H9 (cell line): ENCODE data around the gene INO80. TPM values are rescaled to one million over a fixed set of nuclear protein-coding genes. Genes with fewer than 3 reads are reported as not detected.

Experiments
- DNase-seq: peaks from one replicate; pipeline ENCODE4 v3.0.0-alpha.2; 2017
- H2AFZ ChIP-seq: one replicate; pipeline ENCODE4 v1.6.1; 2013; ENCODE audit warnings: mild to moderate bottlenecking, low read length, control low read depth, moderate library complexity
- H2AK5ac ChIP-seq: 2 replicates; pipeline ENCODE4 v1.6.1; 2013; ENCODE audit warnings: low read length, control low read depth, mixed read lengths; ENCODE audit not compliant: insufficient read length
- H2BK120ac ChIP-seq: one replicate; pipeline ENCODE4 v1.6.1; 2013; ENCODE audit warnings: low read depth, mild to moderate bottlenecking, low read length, control low read depth, inconsistent platforms; ENCODE audit not compliant: poor library complexity, severe bottlenecking
- H2BK12ac ChIP-seq: 2 replicates; pipeline ENCODE4 v1.6.1; 2013; ENCODE audit warnings: low read length, control low read depth, mixed read lengths, low read depth; ENCODE audit not compliant: insufficient read length
- H2BK15ac ChIP-seq: 2 replicates; pipeline ENCODE4 v1.6.1; 2013; ENCODE audit warnings: low read depth, low read length, control low read depth
- H2BK20ac ChIP-seq: one replicate; pipeline ENCODE4 v1.6.1; 2013; ENCODE audit warnings: low read depth, mild to moderate bottlenecking, low read length, control low read depth, inconsistent platforms; ENCODE audit not compliant: poor library complexity, severe bottlenecking
- H2BK5ac ChIP-seq: 2 replicates; pipeline ENCODE4 v1.6.1; 2013; ENCODE audit warnings: low read length, control low read depth, mixed read lengths; ENCODE audit not compliant: insufficient read length
- H3K14ac ChIP-seq: 2 replicates; pipeline ENCODE4 v1.6.1; 2013; ENCODE audit warnings: low read length, control low read depth; ENCODE audit not compliant: insufficient read depth
- H3K18ac ChIP-seq: 2 replicates; pipeline ENCODE4 v1.6.1; 2013; ENCODE audit warnings: low read depth, mild to moderate bottlenecking, mixed read lengths, low read length, control low read depth; ENCODE audit not compliant: insufficient read length
- H3K23ac ChIP-seq: 2 replicates; pipeline ENCODE4 v1.6.1; 2013; ENCODE audit warnings: low read length, control low read depth, mixed read lengths, low read depth; ENCODE audit not compliant: insufficient read length
- H3K23me2 ChIP-seq: 2 replicates; pipeline ENCODE4 v1.6.1; 2013; ENCODE audit warnings: low read depth, mild to moderate bottlenecking, mixed read lengths, low read length, control low read depth; ENCODE audit not compliant: insufficient read length, poor library complexity, severe bottlenecking
- H3K27ac ChIP-seq: 2 replicates; pipeline ENCODE4 v1.5.1; 2013; ENCODE audit warnings: low read length, control low read depth, mixed read lengths, low read depth; ENCODE audit not compliant: insufficient read length
- H3K27me3 ChIP-seq: 2 replicates; pipeline ENCODE4 v1.6.1; 2013; ENCODE audit warnings: low read length, control low read depth, inconsistent platforms; ENCODE audit not compliant: insufficient read depth
- H3K4ac ChIP-seq: 2 replicates; pipeline ENCODE4 v1.6.1; 2013; ENCODE audit warnings: low read depth, mild to moderate bottlenecking, control low read depth, inconsistent platforms, low read length, moderate library complexity
- H3K4me1 ChIP-seq: 2 replicates; pipeline ENCODE4 v1.6.1; 2013; ENCODE audit warnings: low read length, control low read depth, inconsistent platforms; ENCODE audit not compliant: insufficient read depth
- H3K4me2 ChIP-seq: 2 replicates; pipeline ENCODE4 v1.6.1; 2013; ENCODE audit warnings: low read length, control low read depth, mixed read lengths; ENCODE audit not compliant: insufficient read length, insufficient read depth
- H3K56ac ChIP-seq: 2 replicates; pipeline ENCODE4 v1.6.1; 2013; ENCODE audit warnings: low read depth, mild to moderate bottlenecking, mixed read lengths, low read length, control low read depth; ENCODE audit not compliant: insufficient read length
- H3K79me1 ChIP-seq: 2 replicates; pipeline ENCODE4 v1.6.1; 2013; ENCODE audit warnings: low read depth, mild to moderate bottlenecking, moderate library complexity, low read length, control low read depth, inconsistent platforms; ENCODE audit not compliant: insufficient read depth, poor library complexity, severe bottlenecking
- H3K79me2 ChIP-seq: 2 replicates; pipeline ENCODE4 v1.6.1; 2013; ENCODE audit warnings: low read length, control low read depth, inconsistent platforms; ENCODE audit not compliant: insufficient read depth
- H3K9ac ChIP-seq: 2 replicates; pipeline ENCODE4 v1.6.1; 2013; ENCODE audit warnings: low read length, control low read depth, mixed read lengths; ENCODE audit not compliant: insufficient read length; ENCODE audit errors: extremely low read depth
- H3K9me3 ChIP-seq: one replicate; pipeline ENCODE4 v1.6.1; 2013; ENCODE audit warnings: low read depth, low read length, inconsistent platforms; ENCODE audit not compliant: control insufficient read depth
- H3T11ph ChIP-seq: one replicate; pipeline ENCODE4 v1.6.1; 2013; ENCODE audit warnings: mild to moderate bottlenecking, low read length, control low read depth, inconsistent platforms
- H4K20me1 ChIP-seq: one replicate; pipeline ENCODE4 v1.6.1; 2013; ENCODE audit not compliant: control insufficient read depth, insufficient read length, insufficient read depth
- H4K5ac ChIP-seq: 2 replicates; pipeline ENCODE4 v1.6.1; 2013; ENCODE audit warnings: low read depth, mild to moderate bottlenecking, mixed read lengths, low read length, control low read depth; ENCODE audit not compliant: insufficient read length
- H4K8ac ChIP-seq: replicated peaks from 2 replicates; pipeline ENCODE4 v1.6.1; 2013; ENCODE audit warnings: low read length, control low read depth, mixed read lengths, low read depth; ENCODE audit not compliant: insufficient read length
- H4K91ac ChIP-seq: 2 replicates; pipeline ENCODE4 v1.6.1; 2013; ENCODE audit warnings: low read depth, mild to moderate bottlenecking, moderate library complexity, mixed read lengths, low read length, control low read depth; ENCODE audit not compliant: insufficient read length
- H3K27ac Mint-ChIP-seq, 3 experiments: 2 replicates in 2 of 3; 3 replicates in 1 of 3; pipeline ENCODE4 v1.8.0; 2020 to 2021; ENCODE audit warnings: mixed read lengths in 3 of 3, mild to moderate bottlenecking in 1 of 3, moderate library complexity in 1 of 3
- H3K27me3 Mint-ChIP-seq: 2 replicates; pipeline ENCODE4 v1.8.0; 2021; ENCODE audit warnings: low read depth, mild to moderate bottlenecking, moderate library complexity, mixed read lengths
- H3K36me3 Mint-ChIP-seq, 3 experiments: 2 replicates in 2 of 3; 3 replicates in 1 of 3; pipeline ENCODE4 v1.8.0; 2020 to 2021; ENCODE audit warnings: low read depth in 3 of 3, mixed read lengths in 3 of 3; ENCODE audit not compliant: insufficient read depth in 1 of 3
- H3K4me1 Mint-ChIP-seq, 2 experiments: 2 replicates each; pipeline ENCODE4 v1.8.0; 2020; ENCODE audit warnings: mixed read lengths in 2 of 2
- H3K4me3 Mint-ChIP-seq, 2 experiments: 2 replicates in 1 of 2; 3 replicates in 1 of 2; pipeline ENCODE4 v1.8.0; 2020 to 2021; ENCODE audit warnings: mild to moderate bottlenecking in 2 of 2, mixed read lengths in 2 of 2, moderate library complexity in 1 of 2
- H3K9me3 Mint-ChIP-seq, 2 experiments: 2 replicates in 1 of 2; 3 replicates in 1 of 2; pipeline ENCODE4 v1.8.0; 2020; ENCODE audit warnings: mild to moderate bottlenecking in 2 of 2, mixed read lengths in 2 of 2, moderate library complexity in 1 of 2
- WGBS: extraction: QIAGEN DNeasy Blood & Tissue Kit; methylation state at CpG from one replicate; pipeline ENCODE4 v1.1.7; 2013; ENCODE audit warnings: missing lambda C conversion rate, low lambda C conversion rate, mixed read lengths; ENCODE audit not compliant: insufficient read length; ENCODE audit errors: extremely low coverage; 5-methylcytosine and 5-hydroxymethylcytosine counted together
- total RNA-seq: library from RNA; stranded (reverse); gene quantifications from 2 replicates; pipeline ENCODE4 v1.2.1, GENCODE V29; 2021
- TF ChIP-seq, protein P1 (sequence below): fragments of 200-600 bp; sonication (generic); conservative IDR thresholded peaks from 3 replicates; pipeline ENCODE4 v1.8.0; 2021; ENCODE audit warnings: antibody characterized with exemption, mild to moderate bottlenecking

The INO80 gene
- total RNA-seq, 1 experiment from 2014 or later, result 29.2 TPM

DNA sequence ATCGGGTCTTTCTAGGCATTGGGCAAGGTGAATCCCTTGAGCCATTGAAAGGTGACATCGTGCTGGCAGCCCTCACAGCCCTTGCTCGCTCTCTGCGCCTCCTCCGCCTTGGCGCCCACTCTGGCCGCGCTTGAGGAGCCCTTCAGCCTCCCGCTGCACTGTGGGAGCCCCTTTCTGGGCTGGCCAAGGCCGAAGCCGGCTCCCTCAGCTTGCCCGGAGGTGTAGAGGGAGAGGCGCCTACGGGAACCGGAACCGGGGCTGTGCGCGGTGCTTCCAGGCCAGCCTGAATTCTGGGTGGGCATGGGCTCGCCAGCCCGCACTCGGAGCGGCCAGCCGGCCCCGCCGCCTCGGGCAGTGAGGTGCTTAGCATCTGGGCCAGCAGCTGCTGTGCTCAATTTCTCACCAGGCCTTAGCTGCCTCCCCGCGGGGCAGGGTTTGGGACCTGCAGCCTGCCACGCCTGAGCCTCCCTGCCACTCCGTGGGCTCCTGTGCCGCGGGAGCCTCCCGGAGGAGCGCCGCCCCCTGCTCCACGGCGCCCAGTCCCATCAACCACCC is 35.4 kb upstream of the INO80 start:
- H2BK12ac ChIP-seq, result no peak overlapping the region
- no peaks in the 10 kb centered on the region for H3K79me2 ChIP-seq
- H4K8ac ChIP-seq, result no peak overlapping the region
- no peak overlapping the region for H3K56ac ChIP-seq
- no peaks in the 10 kb centered on the region for H3K27me3 ChIP-seq
- H3K23me2 ChIP-seq, result peaks cover 4% of the 10 kb centered on the region
- no peak overlapping the region for H3K4me2 ChIP-seq
- H2BK15ac ChIP-seq, result no peak overlapping the region
- Mint-ChIP-seq H3K4me3 (no peak overlapping the region), H3K4me1 (no peaks in the 10 kb centered on the region), H3K36me3 (0 out of 7 replicates have a peak, but pooled peaks cover 0 to 3% (median 0%) of the 10 kb centered on the region in 3 experiments), H3K27ac (no peak overlapping the region), H3K27me3 (no peaks in the 10 kb centered on the region), H3K9me3 (peaks cover 3 to 5% of the 10 kb centered on the region in 2 experiments; a peak in 3 of 5 replicates)
- no peak overlapping the region for H3K18ac ChIP-seq
- H3K9me3 ChIP-seq, result no peaks in the 10 kb centered on the region
- H3K9ac ChIP-seq, result no peak overlapping the region
- WGBS, result no CpG with 5 or more reads among the region's 37 CpGs
- no peak overlapping the region for H3K27ac ChIP-seq
- no peak overlapping the region for H3K23ac ChIP-seq
- H3K4ac ChIP-seq, result no peak overlapping the region
- H3K4me1 ChIP-seq, result no peaks in the 10 kb centered on the region
- H2AK5ac ChIP-seq, result no peak overlapping the region
- no peak overlapping the region for H3K14ac ChIP-seq
- H2BK120ac ChIP-seq, result no peak overlapping the region
- no peak overlapping the region for H4K91ac ChIP-seq
- H3K79me1 ChIP-seq, result no peaks in the 10 kb centered on the region
- H2AFZ ChIP-seq, result no peak overlapping the region
- TF ChIP-seq, protein P1, sequence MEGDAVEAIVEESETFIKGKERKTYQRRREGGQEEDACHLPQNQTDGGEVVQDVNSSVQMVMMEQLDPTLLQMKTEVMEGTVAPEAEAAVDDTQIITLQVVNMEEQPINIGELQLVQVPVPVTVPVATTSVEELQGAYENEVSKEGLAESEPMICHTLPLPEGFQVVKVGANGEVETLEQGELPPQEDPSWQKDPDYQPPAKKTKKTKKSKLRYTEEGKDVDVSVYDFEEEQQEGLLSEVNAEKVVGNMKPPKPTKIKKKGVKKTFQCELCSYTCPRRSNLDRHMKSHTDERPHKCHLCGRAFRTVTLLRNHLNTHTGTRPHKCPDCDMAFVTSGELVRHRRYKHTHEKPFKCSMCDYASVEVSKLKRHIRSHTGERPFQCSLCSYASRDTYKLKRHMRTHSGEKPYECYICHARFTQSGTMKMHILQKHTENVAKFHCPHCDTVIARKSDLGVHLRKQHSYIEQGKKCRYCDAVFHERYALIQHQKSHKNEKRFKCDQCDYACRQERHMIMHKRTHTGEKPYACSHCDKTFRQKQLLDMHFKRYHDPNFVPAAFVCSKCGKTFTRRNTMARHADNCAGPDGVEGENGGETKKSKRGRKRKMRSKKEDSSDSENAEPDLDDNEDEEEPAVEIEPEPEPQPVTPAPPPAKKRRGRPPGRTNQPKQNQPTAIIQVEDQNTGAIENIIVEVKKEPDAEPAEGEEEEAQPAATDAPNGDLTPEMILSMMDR, result no peak
- H4K5ac ChIP-seq, result no peak overlapping the region
- H2BK20ac ChIP-seq, result no peak overlapping the region
- DNase-seq, result peak; percentile 29
- no peaks in the 10 kb centered on the region for H4K20me1 ChIP-seq
- no peak overlapping the region for H3T11ph ChIP-seq
- no peak overlapping the region for H2BK5ac ChIP-seq
